Neural cell (in vitro differentiated cells): ENCODE measurements around the gene PLXNA4. TPM values are rescaled to one million over a fixed set of nuclear protein-coding genes. Genes with fewer than 3 reads are reported as not detected.

Experiments
- H2AFZ ChIP-seq: fragments of 200-600, 300-800 bp; sonication (generic), shearing (Covaris generic); 2 replicates; pipeline ENCODE4 v1.6.0; 2014; ENCODE audit warnings: low read depth, mild to moderate bottlenecking, antibody characterized with exemption, low read length, moderate library complexity
- H3F3A ChIP-seq: fragments of 200-600 bp; shearing (Covaris generic); 2 replicates; pipeline ENCODE4 v1.6.1; 2016; ENCODE audit warnings: mild to moderate bottlenecking, moderate library complexity, mixed read lengths, antibody characterized with exemption, low read length; ENCODE audit not compliant: insufficient read depth, poor library complexity, severe bottlenecking
- H3K27ac ChIP-seq: fragments of 200-600, 300-800 bp; sonication (generic), shearing (Covaris generic); 2 replicates; pipeline ENCODE4 v1.5.1; 2014; ENCODE audit warnings: mild to moderate bottlenecking, low read length, moderate library complexity
- H3K27me3 ChIP-seq: fragments of 300-800, 200-600 bp; sonication (generic), shearing (Covaris generic); 2 replicates; pipeline ENCODE4 v1.6.0; 2014; ENCODE audit warnings: mild to moderate bottlenecking, low read depth, low read length, moderate library complexity; ENCODE audit not compliant: insufficient read depth
- H3K36me3 ChIP-seq: fragments of 300-800, 200-600 bp; sonication (generic), shearing (Covaris generic); 2 replicates; pipeline ENCODE4 v1.5.1; 2014; ENCODE audit warnings: mild to moderate bottlenecking, antibody characterized with exemption, low read length, moderate library complexity; ENCODE audit not compliant: insufficient read depth
- H3K4me2 ChIP-seq: fragments of 300-800, 200-600 bp; sonication (generic), shearing (Covaris generic); 2 replicates; pipeline ENCODE4 v1.6.0; 2014; ENCODE audit warnings: mild to moderate bottlenecking, low read length
- H3K4me3 ChIP-seq: fragments of 300-800, 200-600 bp; sonication (generic), shearing (Covaris generic); 2 replicates; pipeline ENCODE4 v1.5.1; 2014; ENCODE audit warnings: mild to moderate bottlenecking, low read length, moderate library complexity
- H3K79me2 ChIP-seq: fragments of 200-600 bp; shearing (Covaris generic); replicated peaks from 2 replicates; pipeline ENCODE4 v1.6.0; 2014; ENCODE audit warnings: mild to moderate bottlenecking, low read length, moderate library complexity; ENCODE audit not compliant: insufficient read depth
- H3K9ac ChIP-seq: fragments of 300-800, 200-600 bp; sonication (generic), shearing (Covaris generic); 2 replicates; pipeline ENCODE4 v1.6.1; 2016; ENCODE audit warnings: mild to moderate bottlenecking, low read length, mixed read lengths
- H3K9me2 ChIP-seq: fragments of 200-600 bp; shearing (Covaris generic); 2 replicates; pipeline ENCODE4 v1.6.1; 2016; ENCODE audit warnings: mild to moderate bottlenecking, low read length, mixed read lengths; ENCODE audit not compliant: insufficient read depth
- H3K9me3 ChIP-seq: fragments of 200-600, 300-800 bp; sonication (generic), shearing (Covaris generic); 2 replicates; pipeline ENCODE4 v1.6.1; 2016; ENCODE audit warnings: mild to moderate bottlenecking, mixed run types, low read length, moderate library complexity, mixed read lengths
- H4K20me1 ChIP-seq: fragments of 200-600 bp; shearing (Covaris generic); 2 replicates; pipeline ENCODE4 v1.6.1; 2016; ENCODE audit warnings: mild to moderate bottlenecking, mixed run types; ENCODE audit not compliant: insufficient read depth
- CTCF ChIP-seq: fragments of 450-650 bp; IDR thresholded peaks from 2 replicates; pipeline ENCODE4 v1.5.1; 2014; ENCODE audit warnings: antibody characterized with exemption, mild to moderate bottlenecking, moderate library complexity; ENCODE audit not compliant: poor library complexity, severe bottlenecking
- EP300 ChIP-seq: fragments of 450-650 bp; conservative IDR thresholded peaks from 2 replicates; pipeline ENCODE4 v1.6.1; 2014; ENCODE audit warnings: antibody characterized with exemption, mild to moderate bottlenecking, moderate library complexity; ENCODE audit not compliant: poor library complexity, severe bottlenecking
- MXI1 ChIP-seq: fragments of 450-650 bp; conservative IDR thresholded peaks from 2 replicates; pipeline ENCODE4 v1.6.1; 2014; ENCODE audit warnings: antibody characterized with exemption, mild to moderate bottlenecking; ENCODE audit not compliant: poor library complexity, severe bottlenecking
- SMC3 ChIP-seq: fragments of 450-650 bp; conservative IDR thresholded peaks from 2 replicates; pipeline ENCODE4 v1.6.1; 2014; ENCODE audit warnings: antibody characterized with exemption, mild to moderate bottlenecking, moderate library complexity; ENCODE audit not compliant: poor library complexity
- polyA plus RNA-seq: library from polyadenylated mRNA; depleted of rRNA; stranded (reverse); fragments of >200 nt; gene quantifications from 2 replicates; pipeline ENCODE4 v1.2.3, GENCODE V29; 2014
- TF ChIP-seq, protein P1 (sequence below): IDR thresholded peaks from 2 replicates; pipeline ENCODE4 v1.6.1; 2012; ENCODE audit warnings: borderline replicate concordance

The PLXNA4 gene
- polyA plus RNA-seq, 1 donor from 2014 or later: 7.2 TPM

- H3K79me2 ChIP-seq: no peaks in the 10 kb centered on the region
- H3K27ac ChIP-seq: no peak overlapping the region
- H3K9me2 ChIP-seq: no peaks in the 10 kb centered on the region
- no peak overlapping the region for H2AFZ ChIP-seq
- H4K20me1 ChIP-seq: no peaks in the 10 kb centered on the region
- H3F3A ChIP-seq: no peaks in the 10 kb centered on the region
- TF ChIP-seq EP300: no peak
- no peak for TF ChIP-seq MXI1
- no peak for TF ChIP-seq SMC3
- TF ChIP-seq, protein P1, sequence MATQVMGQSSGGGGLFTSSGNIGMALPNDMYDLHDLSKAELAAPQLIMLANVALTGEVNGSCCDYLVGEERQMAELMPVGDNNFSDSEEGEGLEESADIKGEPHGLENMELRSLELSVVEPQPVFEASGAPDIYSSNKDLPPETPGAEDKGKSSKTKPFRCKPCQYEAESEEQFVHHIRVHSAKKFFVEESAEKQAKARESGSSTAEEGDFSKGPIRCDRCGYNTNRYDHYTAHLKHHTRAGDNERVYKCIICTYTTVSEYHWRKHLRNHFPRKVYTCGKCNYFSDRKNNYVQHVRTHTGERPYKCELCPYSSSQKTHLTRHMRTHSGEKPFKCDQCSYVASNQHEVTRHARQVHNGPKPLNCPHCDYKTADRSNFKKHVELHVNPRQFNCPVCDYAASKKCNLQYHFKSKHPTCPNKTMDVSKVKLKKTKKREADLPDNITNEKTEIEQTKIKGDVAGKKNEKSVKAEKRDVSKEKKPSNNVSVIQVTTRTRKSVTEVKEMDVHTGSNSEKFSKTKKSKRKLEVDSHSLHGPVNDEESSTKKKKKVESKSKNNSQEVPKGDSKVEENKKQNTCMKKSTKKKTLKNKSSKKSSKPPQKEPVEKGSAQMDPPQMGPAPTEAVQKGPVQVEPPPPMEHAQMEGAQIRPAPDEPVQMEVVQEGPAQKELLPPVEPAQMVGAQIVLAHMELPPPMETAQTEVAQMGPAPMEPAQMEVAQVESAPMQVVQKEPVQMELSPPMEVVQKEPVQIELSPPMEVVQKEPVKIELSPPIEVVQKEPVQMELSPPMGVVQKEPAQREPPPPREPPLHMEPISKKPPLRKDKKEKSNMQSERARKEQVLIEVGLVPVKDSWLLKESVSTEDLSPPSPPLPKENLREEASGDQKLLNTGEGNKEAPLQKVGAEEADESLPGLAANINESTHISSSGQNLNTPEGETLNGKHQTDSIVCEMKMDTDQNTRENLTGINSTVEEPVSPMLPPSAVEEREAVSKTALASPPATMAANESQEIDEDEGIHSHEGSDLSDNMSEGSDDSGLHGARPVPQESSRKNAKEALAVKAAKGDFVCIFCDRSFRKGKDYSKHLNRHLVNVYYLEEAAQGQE: no peak
- TF ChIP-seq CTCF: no peak
- H3K9me3 ChIP-seq: no peaks in the 10 kb centered on the region
- no peak overlapping the region for H3K9ac ChIP-seq
- H3K27me3 ChIP-seq: no peaks in the 10 kb centered on the region
- H3K4me3 ChIP-seq: no peak overlapping the region
- no peak overlapping the region for H3K4me2 ChIP-seq
- H3K36me3 ChIP-seq: no peaks in the 10 kb centered on the region
Measured at GRCh38 chr7:132073920-132074589, 502.2 kb downstream of the PLXNA4 start.
